Naive thymus-derived CD8-positive, alpha-beta T cell (primary cell): ENCODE results near the gene THSD4. TPM values are rescaled to one million over a fixed set of nuclear protein-coding genes. Genes with fewer than 3 reads are reported as not detected.

ENCODE experiments used
- ATAC-seq, 2 donors: fragments of 150-1000 bp; cut with Tn5 transposase in 1 of 2; sonication (Bioruptor Pico), chemical (Tn5 transposase) in 1 of 2; 1 replicate in 1 of 2; 2 replicates in 1 of 2; pipeline ENCODE4 v1.10.0; 2021; ENCODE audit warnings: mild to moderate bottlenecking in 2 of 2, moderate library complexity in 2 of 2
- POLR2A ChIA-PET: fragments of 350-600 bp; sonication (Branson Sonifier 250); formaldehyde crosslinking; loops from one replicate; lab custom pipeline; 2021; ENCODE audit warnings: antibody characterized with exemption; lab: Charles Lee
- DNase-seq, 10 donors: peaks; one replicate each; pipeline versions ENCODE4 v3.0.0 to v3.0.0-alpha.2; 2020 to 2022
- H3K27ac Mint-ChIP-seq, 10 donors: one replicate each; pipeline ENCODE4 v1.8.0; 2020 to 2022; ENCODE audit warnings: mild to moderate bottlenecking in 10 of 10, mixed read lengths in 10 of 10, moderate library complexity in 4 of 10, inconsistent platforms in 1 of 10
- H3K27me3 Mint-ChIP-seq, 5 donors: one replicate each; pipeline ENCODE4 v1.8.0; 2021 to 2022; ENCODE audit warnings: mixed read lengths in 5 of 5
- H3K36me3 Mint-ChIP-seq, 3 donors: one replicate each; pipeline ENCODE4 v1.8.0; 2020 to 2022; ENCODE audit warnings: mixed read lengths in 3 of 3, mild to moderate bottlenecking in 2 of 3, inconsistent platforms in 1 of 3
- H3K4me1 Mint-ChIP-seq, 4 donors: one replicate each; pipeline ENCODE4 v1.8.0; 2021 to 2022; ENCODE audit warnings: mixed read lengths in 4 of 4
- H3K4me3 Mint-ChIP-seq, 10 donors: one replicate each; pipeline ENCODE4 v1.8.0; 2020 to 2022; ENCODE audit warnings: mild to moderate bottlenecking in 10 of 10, mixed read lengths in 10 of 10, moderate library complexity in 6 of 10, inconsistent platforms in 1 of 10
- H3K9me3 Mint-ChIP-seq, 9 donors: one replicate each; pipeline ENCODE4 v1.8.0; 2020 to 2022; ENCODE audit warnings: mixed read lengths in 9 of 9, mild to moderate bottlenecking in 3 of 9, inconsistent platforms in 1 of 9, moderate library complexity in 1 of 9
- polyA plus RNA-seq, 3 donors: library from polyadenylated mRNA; unstranded; fragments of 300-500 nt; fragmentation: Illumina TruSeq; gene quantifications; one replicate each; pipeline ENCODE4 v1.2.3, GENCODE V29; 2021
- total RNA-seq, 8 experiments: library from RNA in 2 of 8; stranded (reverse) in 2 of 8; gene quantifications; one replicate each; pipeline ENCODE4 v1.2.3 and lab custom pipeline; 2021 to 2026

Gene THSD4
- total and polyA plus RNA-seq, 5 experiments from 2014 or later, result not detected

DNA sequence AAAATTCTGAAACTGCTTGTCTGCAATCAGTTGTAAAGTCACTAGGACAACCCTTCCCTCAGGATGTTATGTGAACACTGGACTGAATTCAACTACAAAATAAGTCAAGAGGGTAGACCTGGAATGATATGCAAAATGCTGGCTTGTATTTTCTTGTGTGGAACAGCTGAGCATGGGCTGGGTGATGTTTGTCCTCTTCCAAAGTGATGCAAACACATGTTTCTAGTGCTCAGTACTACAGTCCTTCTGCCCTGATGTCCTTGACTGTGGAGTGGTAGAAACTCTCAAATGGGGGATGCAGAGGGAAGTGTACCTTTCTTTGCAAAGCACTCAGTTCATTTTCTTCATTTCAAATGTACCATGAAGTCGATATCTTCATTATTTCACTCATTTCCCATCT, 258.6 kb downstream of the THSD4 start:
- H3K9me3 Mint-ChIP-seq, result peaks cover 0 to 46% (median 19%) of the 10 kb centered on the region in 9 donors
- peaks cover 14 to 31% (median 29%) of the 10 kb centered on the region in 4 donors for H3K4me1 Mint-ChIP-seq
- ATAC-seq, result no peak
- POLR2A ChIA-PET, result no interaction called here
- no peak for DNase-seq
- peaks cover 0 to 17% (median 12%) of the 10 kb centered on the region in 5 donors for H3K27me3 Mint-ChIP-seq
- H3K36me3 Mint-ChIP-seq, result peaks cover 0 to 15% (median 12%) of the 10 kb centered on the region in 3 donors
- peak overlapping the region in 2 of 10 donors; percentile 56 to 93 for H3K27ac Mint-ChIP-seq
- H3K4me3 Mint-ChIP-seq, result peak overlapping the region in 1 of 10 donors; percentile 36

DNA sequence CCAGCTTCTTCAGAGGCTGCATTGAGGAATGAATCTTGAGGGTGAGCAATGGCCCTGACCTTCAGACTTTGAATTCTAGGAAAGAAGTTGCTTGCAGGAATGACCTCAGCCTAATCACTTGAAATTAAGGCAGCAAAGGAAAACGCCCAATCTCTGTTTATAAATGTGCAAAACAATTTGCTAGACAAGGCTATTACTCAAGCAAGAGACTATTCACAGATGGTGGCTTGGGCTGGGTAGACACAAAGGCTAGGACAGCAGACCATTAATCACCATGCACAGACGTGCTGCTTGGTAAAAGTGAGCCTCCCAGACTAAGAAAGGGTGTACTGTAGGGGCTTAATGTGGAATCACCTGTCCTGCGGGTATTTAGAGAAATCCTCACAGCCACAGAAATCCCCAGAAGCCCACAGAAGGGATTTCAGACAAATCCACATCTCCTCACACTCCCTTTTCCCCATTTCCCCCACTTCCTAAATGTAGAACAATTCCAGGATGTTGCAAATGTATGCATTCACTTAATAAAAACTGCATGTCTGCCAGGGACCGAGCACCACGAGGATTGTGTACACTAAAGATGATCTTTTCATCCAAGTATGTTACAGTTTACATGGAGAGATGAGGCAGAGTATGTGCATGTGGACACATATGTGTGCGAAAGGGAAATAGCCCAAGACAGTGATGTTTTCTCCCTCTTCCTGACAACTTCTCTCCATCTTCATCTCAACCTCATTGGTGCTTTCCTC, 259.5 kb downstream of the THSD4 start:
- Mint-ChIP-seq H3K4me3 (no peak overlapping the region), H3K27me3 (peaks cover 0 to 17% (median 12%) of the 10 kb centered on the region in 5 donors), H3K4me1 (peaks cover 14 to 31% (median 29%) of the 10 kb centered on the region in 4 donors), H3K9me3 (peaks cover 0 to 43% (median 19%) of the 10 kb centered on the region in 9 donors), H3K36me3 (peaks cover 0 to 15% (median 12%) of the 10 kb centered on the region in 3 donors), H3K27ac (peak overlapping the region in 3 of 10 donors; percentile 1 to 34 (median 33))
- POLR2A ChIA-PET, result no interaction called here
- DNase-seq (no peak), ATAC-seq (no peak)

DNA sequence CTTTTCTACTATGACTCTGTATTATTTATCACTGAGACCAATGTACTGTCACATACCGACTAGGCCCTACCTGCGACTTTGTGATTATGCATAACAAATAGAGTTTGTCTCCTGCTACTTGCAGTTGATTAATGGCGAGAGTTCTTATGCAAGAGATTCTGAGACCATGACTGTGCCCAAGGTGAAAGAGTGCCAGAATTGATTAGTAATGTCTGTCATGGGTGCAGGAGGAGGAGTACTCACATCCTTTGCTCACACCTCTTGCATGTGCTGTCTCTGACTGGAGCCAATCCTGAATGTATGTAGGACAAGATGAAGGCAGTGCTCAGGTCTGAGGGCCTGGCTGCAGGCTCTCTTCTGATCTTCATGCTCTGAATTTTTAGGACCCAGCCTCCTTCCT, 260.7 kb downstream of the THSD4 start:
- Mint-ChIP-seq H3K4me3 (no peak overlapping the region), H3K9me3 (peaks cover 0 to 32% (median 16%) of the 10 kb centered on the region in 9 donors), H3K27me3 (peaks cover 0 to 17% (median 12%) of the 10 kb centered on the region in 5 donors), H3K27ac (no peak overlapping the region), H3K4me1 (peaks cover 14 to 31% (median 29%) of the 10 kb centered on the region in 4 donors), H3K36me3 (peaks cover 0 to 15% (median 12%) of the 10 kb centered on the region in 3 donors)
- ATAC-seq (no peak), DNase-seq (no peak)
- POLR2A ChIA-PET, result no interaction called here

DNA sequence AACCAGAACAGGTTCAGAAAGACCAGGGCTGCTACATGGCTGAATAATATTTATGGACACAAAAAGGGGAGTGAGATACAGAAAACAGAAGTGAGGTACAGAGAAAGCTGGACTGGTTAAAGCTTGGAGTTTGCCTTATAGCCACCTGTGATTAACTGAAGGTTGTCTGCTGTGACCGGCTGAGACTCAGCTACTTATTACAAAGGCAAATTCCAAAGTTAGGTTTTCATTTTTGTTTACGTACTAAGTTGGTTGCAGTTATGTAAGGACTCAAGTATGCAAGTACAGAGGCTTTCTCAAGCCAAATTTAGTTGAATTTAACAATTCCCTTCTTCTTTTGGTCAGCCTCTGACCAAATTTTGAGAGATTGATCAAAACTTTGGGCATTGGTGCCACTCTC, 264.6 kb downstream of the THSD4 start:
- Mint-ChIP-seq H3K9me3 (peaks cover 0 to 18% (median 5%) of the 10 kb centered on the region in 9 donors), H3K27me3 (peaks cover 0 to 24% (median 12%) of the 10 kb centered on the region in 5 donors), H3K27ac (no peak overlapping the region), H3K4me1 (peaks cover 6 to 8% (median 8%) of the 10 kb centered on the region in 4 donors), H3K4me3 (no peak overlapping the region), H3K36me3 (peaks cover 0 to 7% (median 3%) of the 10 kb centered on the region in 3 donors)
- DNase-seq (no peak), ATAC-seq (no peak)
- POLR2A ChIA-PET, result no interaction called here

DNA sequence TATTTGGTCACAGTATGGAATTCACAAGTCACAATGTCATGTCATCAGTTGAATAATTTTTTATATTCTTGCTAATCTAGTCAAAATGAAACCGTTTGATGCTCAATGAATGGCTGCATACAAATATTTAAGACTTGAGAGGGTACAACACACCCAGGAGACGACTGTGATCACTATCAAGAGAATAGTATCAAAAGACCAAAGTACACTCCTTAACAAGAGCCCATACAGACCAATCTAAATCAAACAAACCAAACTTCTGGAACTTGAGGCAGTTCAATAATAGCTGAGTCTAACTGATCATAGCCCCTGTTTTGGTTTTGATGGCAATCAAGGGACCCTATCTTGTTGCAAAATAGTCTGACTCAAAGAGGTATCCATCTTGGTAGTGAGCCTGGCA, 265.1 kb downstream of the THSD4 start:
- peaks cover 0 to 16% (median 5%) of the 10 kb centered on the region in 9 donors for H3K9me3 Mint-ChIP-seq
- peaks cover 3 to 5% (median 4%) of the 10 kb centered on the region in 4 donors for H3K4me1 Mint-ChIP-seq
- DNase-seq (no peak), ATAC-seq (no peak)
- no peak overlapping the region for H3K27ac Mint-ChIP-seq
- peaks cover 1 to 29% (median 11%) of the 10 kb centered on the region in 5 donors for H3K27me3 Mint-ChIP-seq
- POLR2A ChIA-PET, result no interaction called here
- no peak overlapping the region for H3K4me3 Mint-ChIP-seq
- H3K36me3 Mint-ChIP-seq, result peaks cover 0 to 7% (median 3%) of the 10 kb centered on the region in 3 donors

DNA sequence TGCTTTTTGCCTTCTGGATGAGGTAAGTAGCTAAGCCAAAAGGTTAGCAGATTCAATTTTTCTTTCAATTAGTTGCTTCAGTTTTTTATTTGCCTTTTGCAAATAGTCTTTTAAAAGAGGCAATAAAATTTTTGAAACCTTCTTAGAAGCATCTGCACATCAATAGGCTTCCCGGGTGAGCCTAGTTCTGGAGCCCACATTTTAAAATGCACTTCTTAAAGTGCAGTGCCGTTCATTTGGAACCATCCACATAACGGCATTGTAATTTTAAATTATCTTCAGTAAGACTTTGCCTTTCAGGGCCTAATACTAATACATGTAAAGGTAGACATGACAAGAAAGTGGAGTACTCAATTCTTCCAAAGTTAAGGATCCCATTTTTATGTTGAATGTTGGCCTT, 269.2 kb downstream of the THSD4 start:
- no peak for ATAC-seq
- Mint-ChIP-seq H3K36me3 (no peaks in the 10 kb centered on the region), H3K27me3 (peaks cover 7 to 42% (median 11%) of the 10 kb centered on the region in 5 donors), H3K9me3 (peaks cover 0 to 10% (median 0%) of the 10 kb centered on the region in 9 donors), H3K4me3 (no peak overlapping the region), H3K27ac (no peak overlapping the region), H3K4me1 (peaks cover 0 to 5% (median 3%) of the 10 kb centered on the region in 4 donors)
- POLR2A ChIA-PET, result no interaction called here
- no peak for DNase-seq

DNA sequence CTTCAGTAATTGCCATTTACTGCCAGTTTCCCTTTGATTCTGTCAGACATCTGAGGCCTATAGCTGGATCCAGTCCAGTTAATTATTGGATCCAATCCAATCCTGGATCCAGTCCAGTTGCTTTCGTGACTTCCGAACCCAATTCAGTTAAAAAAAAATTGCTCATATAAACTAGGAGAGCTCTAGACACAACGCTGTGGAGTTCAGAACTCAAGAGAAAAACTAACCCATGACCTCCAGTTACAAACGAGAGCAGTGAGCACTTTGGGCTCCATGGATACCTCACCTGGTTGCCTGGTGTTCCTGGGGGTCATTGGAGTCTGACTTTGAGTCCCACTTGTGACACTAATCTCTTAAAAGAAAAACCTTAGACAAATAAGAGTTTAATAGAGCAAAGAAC, 269.8 kb downstream of the THSD4 start:
- H3K36me3 Mint-ChIP-seq, result no peaks in the 10 kb centered on the region

DNA sequence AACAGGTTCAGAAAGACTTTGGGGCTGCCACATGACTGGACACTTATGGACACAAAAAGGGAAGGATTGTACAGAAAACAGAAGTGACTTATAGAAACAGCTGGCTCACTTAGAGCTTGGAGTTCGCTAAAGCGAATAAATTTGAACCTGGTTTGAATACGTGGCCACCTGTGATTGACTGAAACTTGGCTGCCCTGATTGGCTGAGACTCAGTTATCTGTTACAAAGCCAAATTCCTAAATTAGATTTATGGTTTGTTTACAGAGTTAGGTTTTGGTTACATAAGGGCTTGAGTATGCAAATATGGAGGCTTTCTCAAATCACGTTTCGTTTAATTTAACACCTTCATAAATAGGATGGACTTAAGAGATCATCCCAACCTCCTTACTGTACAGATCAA, 270.2 kb downstream of the THSD4 start:
- Mint-ChIP-seq H3K27ac (no peak overlapping the region), H3K9me3 (peaks cover 0 to 11% (median 2%) of the 10 kb centered on the region in 9 donors), H3K36me3 (no peaks in the 10 kb centered on the region), H3K27me3 (peaks cover 8 to 45% (median 13%) of the 10 kb centered on the region in 5 donors), H3K4me3 (no peak overlapping the region), H3K4me1 (peaks cover 0 to 5% (median 3%) of the 10 kb centered on the region in 4 donors)
- DNase-seq, result no peak
- POLR2A ChIA-PET, result no interaction called here
- ATAC-seq, result no peak

More for the DNA sequence above, 269.8 kb downstream of the THSD4 start:
- Mint-ChIP-seq H3K9me3 (peaks cover 0 to 11% (median 0%) of the 10 kb centered on the region in 9 donors), H3K27ac (no peak overlapping the region), H3K4me3 (no peak overlapping the region), H3K27me3 (peaks cover 7 to 45% (median 11%) of the 10 kb centered on the region in 5 donors), H3K4me1 (peaks cover 0 to 5% (median 3%) of the 10 kb centered on the region in 4 donors)
- POLR2A ChIA-PET, result no interaction called here
- ATAC-seq, result no peak
- DNase-seq, result no peak

DNA sequence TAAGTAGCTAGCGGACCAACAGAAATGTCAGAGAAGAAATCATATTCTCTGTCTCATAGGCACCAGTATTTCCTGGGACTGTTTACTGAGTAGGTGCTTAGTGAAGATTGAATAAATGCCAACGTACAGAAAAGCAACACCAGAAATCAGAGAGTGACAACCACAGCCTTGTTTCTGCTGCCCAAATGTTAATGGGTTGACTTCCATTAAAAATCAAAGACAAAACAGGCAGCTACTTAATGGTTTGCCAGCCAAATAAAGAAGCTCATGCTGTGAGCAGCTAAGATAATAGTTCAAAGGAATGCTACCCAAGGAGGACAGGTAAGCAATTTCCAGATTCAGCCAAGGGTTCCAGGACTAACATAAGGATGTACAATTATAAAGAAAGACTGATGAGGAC, 270.7 kb downstream of the THSD4 start:
- peaks cover 0 to 5% (median 3%) of the 10 kb centered on the region in 4 donors for H3K4me1 Mint-ChIP-seq
- POLR2A ChIA-PET, result no interaction called here

DNA sequence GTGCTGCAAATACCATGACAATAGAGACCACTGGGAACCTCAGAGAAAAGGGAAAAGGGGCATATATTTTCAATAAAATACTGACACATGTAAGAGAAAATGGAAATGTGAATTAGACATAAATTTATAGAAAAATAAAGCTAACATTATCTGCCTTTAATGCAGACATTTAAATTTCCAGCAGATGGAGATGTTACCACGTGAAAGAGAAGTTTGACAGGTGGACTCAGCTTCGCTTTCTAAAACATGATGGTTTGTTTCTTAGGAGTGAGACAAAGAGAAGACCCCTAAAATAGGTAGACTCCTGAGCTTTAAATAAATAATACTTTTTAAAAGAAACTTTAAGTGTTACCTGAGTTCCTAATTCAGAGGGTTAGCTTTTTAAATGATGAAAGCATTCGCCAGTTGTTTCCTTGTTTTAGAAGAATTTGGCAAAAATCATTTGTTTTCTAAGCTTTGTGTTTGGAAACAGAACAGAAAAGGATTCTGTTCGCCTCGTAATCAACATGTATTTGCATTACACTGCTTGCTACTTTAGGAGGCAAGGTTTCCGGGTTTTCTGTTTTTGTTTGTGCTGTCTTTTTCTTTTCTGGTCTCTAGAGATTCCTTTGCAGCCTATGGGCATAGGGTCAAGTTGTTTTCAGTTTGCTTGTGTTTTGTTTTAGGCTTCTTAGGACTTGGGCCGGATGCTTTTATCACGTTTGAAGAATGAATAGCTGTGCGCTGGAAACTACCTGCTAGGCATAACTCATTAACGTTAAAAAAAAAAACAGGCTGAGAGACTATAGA, 271.4 kb downstream of the THSD4 start:
- Mint-ChIP-seq H3K4me1 (peaks cover 0 to 5% (median 4%) of the 10 kb centered on the region in 4 donors), H3K9me3 (peaks cover 0 to 11% (median 2%) of the 10 kb centered on the region in 9 donors), H3K4me3 (no peak overlapping the region), H3K27me3 (peaks cover 11 to 51% (median 14%) of the 10 kb centered on the region in 5 donors), H3K27ac (peak overlapping the region in 1 of 10 donors; percentile 9), H3K36me3 (no peaks in the 10 kb centered on the region)
- ATAC-seq (no peak), DNase-seq (peak in 2 of 10 donors; percentile 10 to 14)
- POLR2A ChIA-PET, result no interaction called here

More for the DNA sequence above, 270.7 kb downstream of the THSD4 start:
- Mint-ChIP-seq H3K36me3 (no peaks in the 10 kb centered on the region), H3K27me3 (peaks cover 8 to 45% (median 14%) of the 10 kb centered on the region in 5 donors), H3K27ac (peak overlapping the region in 1 of 10 donors; percentile 9), H3K4me3 (no peak overlapping the region), H3K9me3 (peaks cover 0 to 11% (median 2%) of the 10 kb centered on the region in 9 donors)
- ATAC-seq (no peak), DNase-seq (no peak)

DNA sequence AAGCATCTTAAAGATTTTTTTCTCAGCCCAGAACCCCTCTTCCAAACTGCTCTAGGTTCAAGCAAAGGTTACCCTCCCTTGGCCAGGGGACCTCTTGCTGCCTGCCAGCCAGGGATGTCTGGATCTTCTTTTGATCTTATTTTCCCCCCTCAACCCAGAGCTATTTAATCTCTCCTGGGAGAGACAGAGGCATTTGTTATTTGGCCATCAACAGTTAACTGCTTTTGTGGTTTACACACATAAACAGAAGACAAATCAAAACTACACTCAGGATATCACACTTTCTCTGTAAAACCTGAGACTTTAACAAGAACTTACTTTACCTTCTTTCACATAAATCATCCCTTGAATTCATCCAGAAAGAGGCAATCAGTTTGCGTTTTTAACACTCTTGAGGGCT, 272.5 kb downstream of the THSD4 start:
- no peak for ATAC-seq
- POLR2A ChIA-PET, result no interaction called here
- no peak overlapping the region for H3K4me3 Mint-ChIP-seq
- H3K27me3 Mint-ChIP-seq, result peaks cover 14 to 62% (median 16%) of the 10 kb centered on the region in 5 donors
- no peak for DNase-seq
- no peaks in the 10 kb centered on the region for H3K36me3 Mint-ChIP-seq
- H3K4me1 Mint-ChIP-seq, result peaks cover 0 to 5% (median 4%) of the 10 kb centered on the region in 4 donors
- H3K9me3 Mint-ChIP-seq, result peaks cover 0 to 11% (median 2%) of the 10 kb centered on the region in 9 donors
- H3K27ac Mint-ChIP-seq, result no peak overlapping the region

DNA sequence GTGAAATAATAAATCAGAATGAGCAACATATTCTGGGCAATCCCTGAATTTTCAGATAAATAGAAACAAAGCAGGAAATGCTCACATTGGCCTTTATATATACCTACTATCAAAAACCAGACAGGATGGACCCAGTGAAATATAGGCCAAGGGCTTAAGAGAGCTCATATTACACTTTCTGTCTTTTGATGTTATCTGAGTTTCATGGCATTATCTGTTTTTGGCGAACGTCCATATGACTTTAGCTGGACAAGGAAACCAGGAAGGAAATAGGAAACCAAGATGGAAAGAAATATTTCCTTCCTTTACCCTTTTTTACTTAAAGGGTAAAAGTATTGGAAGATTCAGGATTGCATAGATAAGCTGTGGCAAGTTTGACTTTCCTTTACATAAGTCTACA, 274.8 kb downstream of the THSD4 start:
- POLR2A ChIA-PET, result no interaction called here
- peaks cover 0 to 5% (median 4%) of the 10 kb centered on the region in 4 donors for H3K4me1 Mint-ChIP-seq
- DNase-seq (no peak), ATAC-seq (no peak)
- H3K4me3 Mint-ChIP-seq, result no peak overlapping the region
- H3K9me3 Mint-ChIP-seq, result peaks cover 0 to 11% (median 2%) of the 10 kb centered on the region in 9 donors
- no peak overlapping the region for H3K27ac Mint-ChIP-seq
- H3K27me3 Mint-ChIP-seq, result peaks cover 14 to 56% (median 21%) of the 10 kb centered on the region in 5 donors
- no peaks in the 10 kb centered on the region for H3K36me3 Mint-ChIP-seq
